Measurements from ENCODE around the gene RINL. TPM values are rescaled to one million over a fixed set of nuclear protein-coding genes. Genes with fewer than 3 reads are reported as not detected.
"Not testable (repeated sequence)": the region's sequence is repeated elsewhere in the genome, so short reads cannot be mapped to it uniquely, and the experiment has no call there.

RINL gene
- polyA plus RNA-seq, 1 donor from 2014 or later, result 0.77 TPM

DNA sequence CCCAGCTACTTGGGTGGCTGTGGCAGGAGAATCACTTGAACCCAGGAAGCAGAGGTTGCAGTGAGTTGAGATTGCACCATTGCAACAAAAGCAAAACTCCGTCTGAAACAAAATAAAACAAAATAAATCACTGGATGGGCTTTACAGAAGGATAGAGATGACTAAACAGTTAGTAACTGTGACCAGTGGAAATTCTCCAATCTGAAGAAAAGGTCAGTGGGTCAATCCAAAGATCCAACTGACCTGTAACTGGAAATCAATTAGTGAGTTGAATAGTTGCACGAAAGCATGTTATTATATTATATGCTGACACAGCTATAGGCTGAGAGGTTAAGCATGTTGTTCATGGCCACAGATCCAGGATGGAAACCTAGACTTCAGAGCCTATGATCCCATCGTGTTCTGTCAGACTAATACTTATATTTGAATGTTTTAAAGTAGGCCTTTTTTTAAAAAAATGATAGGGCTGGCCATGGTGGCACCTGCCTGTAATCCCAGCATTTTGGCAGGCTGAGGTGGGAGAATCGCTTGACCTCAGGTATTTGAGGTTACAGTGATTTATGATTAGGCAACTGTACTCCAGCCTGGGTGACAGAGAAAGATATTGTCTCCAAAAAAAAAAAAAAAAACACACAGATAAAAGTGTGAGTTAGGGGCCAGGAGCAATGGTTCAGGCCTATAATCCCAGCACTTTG, 47.9 kb downstream of the RINL start:
- Histone ChIP-seq H3K27ac (ENCODE audit: low read length) (no peak overlapping the region), H3K4me2 (ENCODE audit: low read length) (no peak overlapping the region), H3K9me2 (ENCODE audit: insufficient read depth, low read length) (no peaks in the 10 kb centered on the region), H3K9me3 (ENCODE audit: low read length) (no peaks in the 10 kb centered on the region), H2AFZ (ENCODE audit: low read depth, low read length) (no peak overlapping the region), H3K9ac (ENCODE audit: low read length) (no peak overlapping the region), H4K20me1 (ENCODE audit: insufficient read depth) (no peaks in the 10 kb centered on the region), H3K79me2 (replicated peaks; ENCODE audit: insufficient read depth, low read length) (peaks cover 8% of the 10 kb centered on the region), H3F3A (ENCODE audit: insufficient read depth, low read length, poor library complexity, severe bottlenecking) (no peaks in the 10 kb centered on the region), H3K4me3 (ENCODE audit: low read length) (no peak overlapping the region), H3K27me3 (ENCODE audit: insufficient read depth, low read depth, low read length) (no peaks in the 10 kb centered on the region), H3K36me3 (ENCODE audit: insufficient read depth, low read length) (no peaks in the 10 kb centered on the region)
- TF ChIP-seq EP300 (conservative IDR thresholded peaks at IDR 0.05; ENCODE audit: poor library complexity, severe bottlenecking) (no peak), EZH2 (IDR thresholded peaks at IDR 0.05; ENCODE audit: borderline replicate concordance, insufficient read depth, low read length, poor library complexity, severe bottlenecking) (no peak), SMC3 (conservative IDR thresholded peaks at IDR 0.05; ENCODE audit: poor library complexity) (no peak), TAF1 (IDR thresholded peaks at IDR 0.05; ENCODE audit: low read depth) (no peak)

- H3K27ac ChIP-seq (ENCODE audit: low read length); H3K4me2 ChIP-seq (ENCODE audit: low read length); H3K9me3 ChIP-seq (ENCODE audit: low read length); H3K36me3 ChIP-seq (ENCODE audit: insufficient read depth, low read length); H3K4me3 ChIP-seq (ENCODE audit: low read length); H3K27me3 ChIP-seq (ENCODE audit: insufficient read depth, low read depth, low read length); H4K20me1 ChIP-seq (ENCODE audit: insufficient read depth); H3F3A ChIP-seq (ENCODE audit: insufficient read depth, low read length, poor library complexity, severe bottlenecking); H3K9me2 ChIP-seq (ENCODE audit: insufficient read depth, low read length); H2AFZ ChIP-seq (ENCODE audit: low read depth, low read length); H3K9ac ChIP-seq (ENCODE audit: low read length); H3K79me2 ChIP-seq (replicated peaks; ENCODE audit: insufficient read depth, low read length): not testable (repeated sequence)
Measured at GRCh38 chr19:38829203-38829602, 48.9 kb downstream of the RINL start.

GRCh38 chr19:38826856-38827551, 51.1 kb downstream of the RINL start:
- H3F3A ChIP-seq (ENCODE audit: insufficient read depth, low read length, poor library complexity, severe bottlenecking), result no peaks in the 10 kb centered on the region
- H4K20me1 ChIP-seq (ENCODE audit: insufficient read depth), result no peaks in the 10 kb centered on the region
- no peak for TF ChIP-seq POLR2AphosphoS5 (IDR thresholded peaks at IDR 0.05)
- no peak for TF ChIP-seq EP300 (conservative IDR thresholded peaks at IDR 0.05; ENCODE audit: poor library complexity, severe bottlenecking)
- no peak for TF ChIP-seq TAF1 (IDR thresholded peaks at IDR 0.05; ENCODE audit: low read depth)
- TF ChIP-seq, protein P1, sequence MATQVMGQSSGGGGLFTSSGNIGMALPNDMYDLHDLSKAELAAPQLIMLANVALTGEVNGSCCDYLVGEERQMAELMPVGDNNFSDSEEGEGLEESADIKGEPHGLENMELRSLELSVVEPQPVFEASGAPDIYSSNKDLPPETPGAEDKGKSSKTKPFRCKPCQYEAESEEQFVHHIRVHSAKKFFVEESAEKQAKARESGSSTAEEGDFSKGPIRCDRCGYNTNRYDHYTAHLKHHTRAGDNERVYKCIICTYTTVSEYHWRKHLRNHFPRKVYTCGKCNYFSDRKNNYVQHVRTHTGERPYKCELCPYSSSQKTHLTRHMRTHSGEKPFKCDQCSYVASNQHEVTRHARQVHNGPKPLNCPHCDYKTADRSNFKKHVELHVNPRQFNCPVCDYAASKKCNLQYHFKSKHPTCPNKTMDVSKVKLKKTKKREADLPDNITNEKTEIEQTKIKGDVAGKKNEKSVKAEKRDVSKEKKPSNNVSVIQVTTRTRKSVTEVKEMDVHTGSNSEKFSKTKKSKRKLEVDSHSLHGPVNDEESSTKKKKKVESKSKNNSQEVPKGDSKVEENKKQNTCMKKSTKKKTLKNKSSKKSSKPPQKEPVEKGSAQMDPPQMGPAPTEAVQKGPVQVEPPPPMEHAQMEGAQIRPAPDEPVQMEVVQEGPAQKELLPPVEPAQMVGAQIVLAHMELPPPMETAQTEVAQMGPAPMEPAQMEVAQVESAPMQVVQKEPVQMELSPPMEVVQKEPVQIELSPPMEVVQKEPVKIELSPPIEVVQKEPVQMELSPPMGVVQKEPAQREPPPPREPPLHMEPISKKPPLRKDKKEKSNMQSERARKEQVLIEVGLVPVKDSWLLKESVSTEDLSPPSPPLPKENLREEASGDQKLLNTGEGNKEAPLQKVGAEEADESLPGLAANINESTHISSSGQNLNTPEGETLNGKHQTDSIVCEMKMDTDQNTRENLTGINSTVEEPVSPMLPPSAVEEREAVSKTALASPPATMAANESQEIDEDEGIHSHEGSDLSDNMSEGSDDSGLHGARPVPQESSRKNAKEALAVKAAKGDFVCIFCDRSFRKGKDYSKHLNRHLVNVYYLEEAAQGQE (IDR thresholded peaks at IDR 0.05; ENCODE audit: borderline replicate concordance), result no peak
- no peak for TF ChIP-seq MXI1 (conservative IDR thresholded peaks at IDR 0.05; ENCODE audit: poor library complexity, severe bottlenecking)
- no peak for TF ChIP-seq EZH2 (IDR thresholded peaks at IDR 0.05; ENCODE audit: borderline replicate concordance, insufficient read depth, low read length, poor library complexity, severe bottlenecking)
- TF ChIP-seq CTCF (IDR thresholded peaks at IDR 0.05; ENCODE audit: poor library complexity, severe bottlenecking), result no peak
- TF ChIP-seq RAD21 (conservative IDR thresholded peaks at IDR 0.05), result no peak
- no peak for TF ChIP-seq SMC3 (conservative IDR thresholded peaks at IDR 0.05; ENCODE audit: poor library complexity)
- H3K79me2 ChIP-seq (replicated peaks; ENCODE audit: insufficient read depth, low read length), result peaks cover 8% of the 10 kb centered on the region
- H3K9ac ChIP-seq (ENCODE audit: low read length), result no peak overlapping the region
- no peak overlapping the region for H2AFZ ChIP-seq (ENCODE audit: low read depth, low read length)
- H3K4me2 ChIP-seq (ENCODE audit: low read length), result no peak overlapping the region
- no peaks in the 10 kb centered on the region for H3K36me3 ChIP-seq (ENCODE audit: insufficient read depth, low read length)
- no peak overlapping the region for H3K27ac ChIP-seq (ENCODE audit: low read length)
- H3K9me2 ChIP-seq (ENCODE audit: insufficient read depth, low read length), result no peaks in the 10 kb centered on the region
- H3K9me3 ChIP-seq (ENCODE audit: low read length), result no peaks in the 10 kb centered on the region
- no peaks in the 10 kb centered on the region for H3K27me3 ChIP-seq (ENCODE audit: insufficient read depth, low read depth, low read length)
- H3K4me3 ChIP-seq (ENCODE audit: low read length), result no peak overlapping the region

- H3F3A ChIP-seq (ENCODE audit: insufficient read depth, low read length, poor library complexity, severe bottlenecking); H3K9ac ChIP-seq (ENCODE audit: low read length); H3K36me3 ChIP-seq (ENCODE audit: insufficient read depth, low read length); H3K27ac ChIP-seq (ENCODE audit: low read length); H4K20me1 ChIP-seq (ENCODE audit: insufficient read depth); H3K9me2 ChIP-seq (ENCODE audit: insufficient read depth, low read length); H3K4me2 ChIP-seq (ENCODE audit: low read length); H3K9me3 ChIP-seq (ENCODE audit: low read length); H2AFZ ChIP-seq (ENCODE audit: low read depth, low read length); H3K27me3 ChIP-seq (ENCODE audit: insufficient read depth, low read depth, low read length); H3K4me3 ChIP-seq (ENCODE audit: low read length); H3K79me2 ChIP-seq (replicated peaks; ENCODE audit: insufficient read depth, low read length): not testable (repeated sequence)
Measured at GRCh38 chr19:38825936-38826335, 52.1 kb downstream of the RINL start.

All from neural cell (in vitro differentiated cells).